8988T (cell line): Measurements from ENCODE around the gene HNMT.
"Not testable (repeated sequence)": the region's sequence is repeated elsewhere in the genome, so short reads cannot be mapped to it uniquely, and the experiment has no call there.

ENCODE experiments used
- DNase-seq: peaks from one replicate; pipeline ENCODE4 v3.0.0; 2011

The HNMT gene

DNA sequence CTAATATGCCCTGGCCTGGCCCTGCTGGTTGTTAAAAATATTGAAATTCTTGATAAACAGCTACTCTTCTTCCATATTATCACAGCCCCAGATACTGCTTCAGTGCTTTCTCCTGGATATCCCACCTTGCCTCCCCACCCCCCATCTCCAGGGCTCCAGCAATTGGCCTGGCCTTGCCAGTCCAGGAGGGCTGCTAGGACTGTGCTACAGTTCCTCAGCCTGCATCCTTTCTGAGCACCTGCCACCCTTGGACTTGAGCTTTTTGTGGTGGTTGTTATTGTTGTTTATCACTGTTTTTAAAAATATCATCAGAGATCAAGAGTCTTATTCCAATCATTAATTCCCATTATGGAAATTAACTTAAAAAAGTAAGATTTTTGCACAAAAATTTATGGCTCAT, 13.5 kb downstream of the HNMT start:
- DNase-seq: no peak

DNA sequence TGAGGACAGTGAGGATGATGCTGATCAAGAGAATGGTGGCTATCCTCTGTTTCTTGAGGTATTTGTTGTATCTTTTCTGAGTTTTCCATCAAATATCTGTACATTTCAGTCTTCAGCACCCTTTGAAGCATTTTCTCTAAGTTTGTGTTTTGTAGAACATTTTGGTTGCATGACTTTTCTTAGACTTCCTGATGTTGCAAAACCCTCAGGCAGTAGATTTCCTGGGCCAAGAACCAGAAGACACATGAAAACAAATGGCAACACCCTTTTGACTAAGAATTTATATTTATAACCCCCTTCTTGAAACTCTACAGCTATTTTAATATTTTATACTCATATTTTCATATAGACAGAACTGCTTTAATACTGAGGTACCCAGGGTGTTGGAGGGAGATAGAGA, 16.2 kb downstream of the HNMT start:
- DNase-seq: no peak

DNA sequence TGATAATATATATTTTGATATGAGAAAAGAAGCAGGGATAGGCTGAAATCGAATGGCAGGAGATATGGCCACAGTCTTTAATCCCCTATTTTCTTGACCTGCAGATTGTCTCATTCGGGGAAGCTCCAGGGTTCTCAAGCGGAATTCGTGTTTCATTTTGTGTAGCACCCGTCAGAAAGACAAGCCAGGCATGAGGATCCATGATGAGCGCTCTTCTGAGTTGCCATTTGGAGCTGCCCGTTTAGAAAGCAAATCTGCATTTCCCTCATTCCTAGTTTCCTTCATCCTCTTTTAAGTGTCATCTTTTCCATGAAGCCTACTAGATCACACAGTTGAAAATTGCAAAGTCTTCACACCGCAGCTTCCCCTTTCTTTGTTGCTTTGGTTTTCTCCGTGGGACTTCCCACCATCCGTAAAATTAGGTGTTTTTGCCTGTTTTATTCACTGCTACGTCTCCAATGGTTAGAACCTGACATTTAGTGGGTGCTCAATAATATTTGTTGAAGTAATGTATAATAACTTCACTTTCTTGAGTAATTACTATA, 16.9 kb downstream of the HNMT start:
- no peak for DNase-seq

DNA sequence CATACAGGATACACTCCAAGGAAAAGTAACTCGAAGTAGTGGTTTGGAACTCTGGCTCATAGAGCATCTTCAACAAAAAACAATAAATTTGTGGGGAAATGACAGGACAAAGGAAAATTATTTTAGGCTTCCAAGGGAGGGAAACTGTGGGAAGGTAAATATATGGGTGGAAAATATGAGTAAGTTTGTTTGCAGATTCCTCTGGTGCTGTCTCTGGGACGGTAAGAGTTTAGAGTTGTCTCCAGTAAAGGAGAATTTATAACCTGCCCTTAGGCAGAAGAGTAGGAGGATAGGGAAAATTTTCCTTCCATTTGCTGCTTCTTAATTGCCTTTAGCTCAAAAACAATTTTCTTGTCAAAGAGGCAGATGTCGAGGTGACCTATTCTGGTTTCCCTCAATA, 19.3 kb downstream of the HNMT start:
- no peak for DNase-seq

DNA sequence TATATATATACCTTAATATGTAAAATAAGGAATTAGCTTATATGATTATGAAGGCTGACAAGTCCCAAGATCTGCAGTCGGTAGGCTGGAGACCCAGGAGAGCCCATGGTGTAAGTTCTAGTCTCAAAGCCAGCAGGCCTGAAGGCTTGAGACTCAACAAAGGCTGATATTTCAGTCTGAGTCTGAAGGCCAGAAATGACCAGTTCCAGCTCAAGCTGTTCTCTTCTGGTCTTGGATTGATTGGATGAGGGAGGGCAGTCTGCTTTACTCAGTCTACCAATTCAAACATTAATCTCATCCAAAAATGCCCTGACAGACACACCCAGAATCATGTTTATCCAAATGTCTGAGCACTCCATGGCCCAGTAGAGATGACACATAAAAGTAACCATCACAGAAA, 22.0 kb downstream of the HNMT start:
- no peak for DNase-seq

DNA sequence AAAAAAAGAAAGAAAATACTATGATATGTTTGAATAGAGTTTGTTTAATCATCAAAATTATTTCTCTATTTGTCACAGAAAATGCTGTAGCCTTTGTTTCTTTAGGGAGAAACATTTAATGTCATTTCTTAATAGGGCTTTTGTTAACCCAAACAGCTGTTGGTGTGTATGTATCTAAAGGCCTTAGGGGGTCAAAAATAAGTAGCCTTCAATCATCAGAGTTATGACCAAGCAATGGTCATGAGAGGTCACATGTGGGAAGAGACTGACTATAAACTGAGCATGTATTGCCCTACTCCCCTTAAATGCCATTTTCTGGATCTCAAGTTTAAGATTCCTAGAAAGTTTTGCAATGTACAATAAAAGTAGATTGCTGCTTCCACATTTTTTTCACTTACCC, 22.7 kb downstream of the HNMT start:
- DNase-seq: no peak

DNA sequence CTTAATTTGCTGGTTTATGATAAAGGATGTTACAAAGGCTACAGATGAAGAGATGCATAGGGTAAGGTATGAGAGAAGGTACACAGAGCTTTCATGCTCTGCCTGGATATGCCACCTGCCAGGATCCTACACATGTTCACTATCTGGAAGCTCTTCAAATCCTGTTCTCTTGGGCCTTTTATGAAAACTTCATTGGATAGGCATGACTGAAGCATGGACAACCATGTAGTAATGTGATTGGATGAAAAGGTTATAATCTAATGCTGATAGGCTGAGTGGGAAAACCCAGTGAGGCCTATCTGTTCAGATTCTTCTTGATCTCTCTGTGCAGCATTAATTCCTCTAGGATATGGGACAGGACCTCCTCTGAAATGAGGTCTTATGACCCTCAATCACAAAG, 26.8 kb downstream of the HNMT start:
- no peak for DNase-seq

DNA sequence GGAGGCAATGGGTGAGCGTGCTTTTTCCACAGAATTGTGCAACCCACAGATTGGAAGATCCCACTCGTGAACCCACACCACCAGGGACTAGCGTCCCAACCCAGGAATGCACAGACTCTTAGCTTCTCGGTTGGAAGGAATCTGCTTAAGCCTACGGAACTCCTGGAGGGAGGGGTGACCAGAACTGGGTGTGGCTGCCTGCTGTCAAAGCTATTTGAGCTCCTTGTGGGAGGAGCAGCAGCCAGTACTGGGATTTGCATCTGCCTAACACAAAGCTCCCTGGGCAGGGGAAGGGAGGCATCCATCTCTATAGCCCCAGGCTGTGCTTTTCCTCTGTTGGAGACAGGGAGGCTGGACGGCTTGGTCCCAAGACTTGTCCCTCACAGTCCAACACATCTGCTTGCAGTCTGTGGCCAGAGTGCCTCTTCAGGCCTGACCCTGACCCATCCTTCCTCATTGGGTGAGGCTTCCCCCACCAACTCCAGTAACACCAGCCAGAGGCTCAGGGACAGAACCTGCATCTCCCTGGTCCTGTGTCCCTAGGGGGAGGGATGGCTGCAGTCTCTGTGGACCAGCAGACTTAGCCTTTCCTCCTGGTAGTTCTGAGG, 27.9 kb downstream of the HNMT start:
- no peak for DNase-seq

DNA sequence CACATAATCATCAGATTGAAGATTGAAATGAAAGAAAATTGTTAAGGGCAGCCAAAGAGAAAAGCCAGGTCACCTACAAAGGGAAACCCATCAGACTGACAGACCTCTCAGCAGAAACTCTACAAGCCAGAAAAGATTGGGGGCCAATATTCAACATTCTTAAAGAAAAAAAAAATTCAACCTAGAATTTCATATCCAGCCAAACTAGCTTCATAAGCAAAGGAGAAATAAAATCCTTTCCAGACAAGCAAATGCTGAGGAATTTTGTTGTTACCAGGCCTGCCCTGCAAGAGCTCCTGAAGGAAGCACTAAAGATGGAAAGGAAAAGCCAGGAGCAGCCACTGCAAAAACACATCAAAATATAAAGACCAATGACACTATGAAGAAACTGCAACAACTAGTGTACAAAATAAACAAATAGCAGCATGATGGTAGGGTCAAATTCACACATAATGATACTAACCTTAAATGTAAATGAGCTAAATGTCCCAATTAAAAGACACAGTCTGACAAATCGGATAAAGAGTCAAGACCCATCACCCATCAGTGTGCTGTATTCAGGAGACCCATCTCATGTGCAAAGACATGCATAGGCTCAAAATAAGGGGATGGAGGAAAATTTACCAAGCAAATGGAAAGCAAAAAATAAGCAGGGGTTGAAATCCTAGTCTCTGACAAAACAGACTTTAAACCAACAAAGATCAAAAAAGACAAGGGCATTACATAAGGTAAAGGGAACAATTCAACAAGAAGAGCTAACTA, 29.6 kb downstream of the HNMT start:
- not testable (repeated sequence) for DNase-seq

DNA sequence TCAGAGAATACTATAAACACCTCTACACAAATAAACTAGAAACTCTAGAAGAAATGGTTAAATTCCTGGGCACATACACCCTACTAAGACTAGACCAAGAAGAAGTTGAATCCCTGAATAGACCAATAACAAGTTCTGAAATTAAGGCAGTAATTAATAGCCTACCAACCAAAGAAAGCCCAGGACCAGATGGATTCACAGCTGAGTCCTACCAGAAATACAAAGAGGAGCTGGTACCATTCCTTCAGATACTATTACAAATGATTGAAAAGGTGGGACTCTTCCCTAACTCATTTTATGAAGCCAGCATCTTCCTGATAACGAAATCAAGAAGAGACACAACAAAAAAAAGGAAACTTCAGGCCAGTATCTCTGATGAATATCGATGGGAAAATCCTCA, 31.1 kb downstream of the HNMT start:
- not testable (repeated sequence) for DNase-seq

DNA sequence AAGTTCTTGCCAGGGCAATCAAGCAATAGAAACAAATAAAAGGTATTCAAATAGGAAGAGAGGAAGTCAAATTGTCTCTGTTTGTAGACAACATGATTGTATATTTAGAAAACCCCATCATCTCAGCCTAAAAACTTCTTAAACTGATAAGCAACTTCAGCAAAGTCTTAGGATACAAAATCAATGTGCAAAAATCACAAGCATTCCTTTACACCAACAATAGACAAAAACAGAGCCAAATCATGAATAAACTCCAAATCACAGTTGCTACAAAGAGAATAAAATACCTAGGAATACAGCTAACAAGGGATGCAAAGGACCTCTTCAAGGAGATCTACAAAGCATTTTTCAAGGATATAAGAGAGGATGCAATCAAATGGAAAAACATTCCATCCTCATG, 31.9 kb downstream of the HNMT start:
- DNase-seq: not testable (repeated sequence)

DNA sequence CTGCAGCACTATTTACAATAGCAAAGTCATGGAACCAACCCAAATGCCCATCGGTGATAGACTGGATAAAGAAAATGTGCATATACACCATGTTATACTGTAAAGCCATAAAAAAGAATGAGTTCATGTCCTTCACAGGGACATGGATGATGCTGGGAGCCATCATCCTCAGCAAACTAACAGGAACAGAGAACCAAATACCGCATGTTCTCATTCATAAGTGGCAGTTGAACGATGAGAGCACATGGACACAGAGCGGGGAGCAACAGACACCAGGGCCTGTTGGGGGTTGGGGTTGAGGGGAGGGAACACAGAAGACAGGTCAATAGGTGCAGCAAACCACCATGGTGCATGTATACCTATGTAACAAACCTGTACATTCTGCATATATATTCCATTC, 33.5 kb downstream of the HNMT start:
- DNase-seq: no peak

DNA sequence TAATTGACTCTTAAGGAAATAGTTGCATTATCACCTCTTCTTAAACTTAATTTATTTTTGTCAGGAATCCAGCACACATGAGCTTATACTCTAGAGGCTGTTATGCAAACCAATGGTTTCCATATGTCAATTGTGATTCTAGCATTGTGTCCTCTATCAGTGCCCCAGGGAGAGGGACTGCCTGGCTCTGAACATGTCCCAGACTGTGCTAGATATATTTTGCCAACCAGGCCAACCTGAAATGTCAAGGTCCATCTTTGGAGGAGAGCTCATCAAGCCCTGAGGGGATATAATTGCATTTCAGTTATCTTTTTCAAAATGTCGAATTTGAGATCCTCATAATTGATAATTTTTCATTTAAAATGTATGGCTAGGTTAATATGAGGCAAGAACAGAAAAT, 34.2 kb downstream of the HNMT start:
- DNase-seq: no peak

DNA sequence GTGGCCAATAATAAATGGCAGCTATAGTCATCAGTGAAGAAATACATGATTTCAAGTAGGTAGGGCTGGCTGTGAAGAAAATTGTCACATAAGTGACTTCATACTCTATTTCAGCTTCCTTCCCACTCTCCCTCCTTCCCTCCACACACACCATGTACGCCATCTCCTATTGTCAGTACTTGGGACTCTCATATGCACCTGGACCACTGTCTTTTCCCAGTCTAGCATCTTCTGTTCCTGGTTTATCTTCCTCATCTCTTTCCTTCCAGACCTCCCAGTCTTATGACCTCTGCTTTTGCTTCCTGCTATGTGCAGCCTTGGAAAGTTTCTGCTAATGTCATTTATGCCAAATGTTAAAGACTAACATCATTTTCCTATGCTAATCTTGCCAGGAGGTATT, 35.0 kb downstream of the HNMT start:
- DNase-seq: no peak

DNA sequence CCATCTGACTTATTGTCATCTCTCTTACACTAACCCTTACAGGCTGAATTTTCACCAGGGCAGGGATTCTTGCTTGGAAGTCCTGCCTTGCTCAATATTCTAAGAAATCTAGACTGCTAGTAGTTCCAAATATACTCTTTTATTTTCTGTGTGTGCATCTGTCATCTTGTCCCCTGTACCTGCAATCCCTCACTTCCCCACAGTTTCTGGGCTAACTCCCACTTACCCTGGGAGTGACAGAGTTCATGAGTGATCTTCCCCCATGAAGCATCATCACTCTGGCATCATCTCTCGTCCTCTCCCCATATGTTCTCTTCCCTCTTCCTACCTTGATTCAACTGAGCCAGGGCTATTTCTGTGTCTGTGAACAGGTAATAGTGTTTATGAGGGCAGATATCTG, 35.7 kb downstream of the HNMT start:
- DNase-seq: no peak

DNA sequence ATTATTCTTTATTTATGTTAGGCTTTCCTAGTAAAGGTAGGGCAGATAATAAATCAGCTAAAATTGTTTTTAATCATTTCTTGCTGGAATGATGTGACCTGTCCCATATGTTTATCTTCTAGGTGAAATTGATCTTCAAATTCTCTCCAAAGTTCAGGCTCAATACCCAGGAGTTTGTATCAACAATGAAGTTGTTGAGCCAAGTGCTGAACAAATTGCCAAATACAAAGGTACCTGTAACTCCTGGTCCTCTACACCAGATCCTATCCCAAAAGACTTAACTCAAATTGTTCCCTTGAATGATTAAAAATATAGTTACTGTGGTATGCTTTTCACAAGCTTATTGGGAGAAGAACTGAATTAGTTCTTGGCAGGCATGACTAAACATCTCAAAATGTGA, 36.5 kb downstream of the HNMT start:
- DNase-seq: no peak

DNA sequence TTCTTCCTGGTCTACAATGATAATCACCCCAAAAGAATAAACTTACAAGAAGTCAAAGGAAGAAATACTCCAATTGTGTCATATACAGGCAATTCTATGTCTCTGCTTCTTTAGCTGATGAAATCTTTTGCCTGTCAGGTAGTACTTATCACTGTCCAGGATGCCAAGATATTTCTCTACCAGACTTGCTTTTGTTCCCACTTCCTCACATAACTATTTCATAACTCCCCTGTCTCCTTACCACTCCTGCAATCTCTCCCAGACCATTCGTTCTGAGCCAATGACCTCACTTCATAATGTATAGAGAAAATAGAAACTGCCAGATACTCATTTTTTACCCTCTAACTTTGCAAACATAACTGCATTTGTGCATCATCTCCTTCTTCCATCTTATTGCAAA, 39.1 kb downstream of the HNMT start:
- no peak for DNase-seq

DNA sequence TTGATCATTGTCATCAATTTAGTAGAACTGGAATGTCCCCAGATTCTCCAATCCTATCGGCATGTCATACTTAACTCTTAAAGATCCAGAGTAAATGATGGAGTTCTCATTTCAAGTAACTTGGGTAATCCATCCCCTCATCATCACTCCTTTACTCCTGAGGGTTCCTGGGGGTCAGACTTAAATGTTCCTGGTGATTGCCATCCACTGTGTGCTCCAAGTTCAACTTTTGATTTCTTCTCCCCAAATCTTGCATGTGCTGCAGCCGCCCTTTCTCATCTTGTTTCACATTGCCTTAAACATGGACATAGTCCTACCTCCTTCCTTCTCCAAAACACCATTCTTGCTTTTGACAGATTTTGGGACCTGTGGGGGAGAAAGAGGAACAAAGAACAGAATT, 43.2 kb downstream of the HNMT start:
- no peak for DNase-seq

DNA sequence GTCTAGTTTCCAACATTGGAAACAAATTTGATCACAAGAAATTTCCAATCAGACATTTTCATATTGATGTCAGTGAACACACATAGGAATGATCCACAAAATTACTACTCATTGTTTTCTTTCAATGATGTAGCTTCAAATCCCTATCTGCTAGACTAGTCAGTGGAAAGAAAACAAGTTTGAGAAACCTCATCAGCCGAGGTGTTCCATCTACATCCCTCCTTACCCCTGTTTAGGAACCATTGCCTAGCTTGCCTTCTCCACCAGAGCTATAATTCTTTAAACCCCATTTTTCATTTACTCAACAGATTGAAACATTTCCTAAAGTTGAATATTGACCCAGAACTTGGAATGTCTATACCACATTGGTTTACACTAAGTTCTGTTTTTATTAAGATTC, 45.3 kb downstream of the HNMT start:
- no peak for DNase-seq

DNA sequence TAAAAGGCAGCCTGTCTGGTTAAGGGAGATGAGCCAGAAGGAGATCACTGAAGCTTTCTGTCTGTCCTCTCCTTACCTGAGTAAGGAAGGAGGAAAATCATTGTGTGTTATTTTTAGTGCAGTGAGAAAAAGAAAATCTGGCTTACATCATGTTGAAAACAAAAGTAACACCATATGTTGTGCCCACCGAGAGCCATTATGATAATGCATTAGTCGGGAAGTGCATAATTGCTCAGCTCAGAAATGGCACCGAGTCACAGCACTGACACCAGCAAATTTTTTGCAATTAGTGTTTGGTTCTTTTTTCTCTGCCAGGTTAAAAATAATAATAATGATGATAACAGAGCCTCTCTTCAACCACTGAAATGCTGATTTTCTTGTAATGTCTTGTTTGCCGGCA, 46.6 kb downstream of the HNMT start:
- DNase-seq: no peak

DNA sequence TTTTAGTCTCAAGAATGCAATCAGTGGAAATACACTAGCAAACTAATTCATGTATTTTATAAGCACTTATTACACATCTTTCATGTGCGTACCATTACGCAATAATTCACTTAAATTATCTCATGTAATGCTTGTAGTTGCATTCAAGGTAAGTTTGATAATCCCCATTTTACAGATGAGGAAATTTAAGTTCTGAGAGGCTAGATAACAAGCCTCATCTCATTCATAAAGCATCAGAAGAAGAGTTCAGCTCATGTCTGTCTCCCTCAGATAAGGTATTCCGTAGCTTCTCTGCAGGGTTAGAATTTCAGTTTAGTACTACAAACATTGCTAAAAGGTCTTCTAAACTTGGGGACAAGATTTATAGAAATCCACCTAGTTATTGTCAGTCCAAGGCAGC, 47.8 kb downstream of the HNMT start:
- DNase-seq: no peak

DNA sequence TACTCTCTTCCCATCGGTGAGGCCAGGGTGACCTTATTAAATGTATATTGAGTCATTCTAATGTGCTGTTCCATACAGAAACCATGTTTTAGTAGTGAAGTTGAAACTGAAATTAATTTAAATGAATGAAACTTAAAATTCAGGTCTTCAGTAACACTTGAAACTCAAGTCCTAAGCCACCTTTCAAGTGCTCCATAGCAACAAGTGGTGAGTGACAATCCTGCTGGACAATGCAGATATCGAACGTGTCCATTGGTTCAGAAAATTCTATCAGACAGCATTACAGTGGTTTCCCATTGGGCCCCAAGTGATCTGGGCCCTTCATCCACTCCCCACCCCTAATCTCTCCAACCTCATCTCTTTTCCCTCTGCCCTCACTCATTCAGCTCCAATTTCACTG, 48.7 kb downstream of the HNMT start:
- DNase-seq: no peak

DNA sequence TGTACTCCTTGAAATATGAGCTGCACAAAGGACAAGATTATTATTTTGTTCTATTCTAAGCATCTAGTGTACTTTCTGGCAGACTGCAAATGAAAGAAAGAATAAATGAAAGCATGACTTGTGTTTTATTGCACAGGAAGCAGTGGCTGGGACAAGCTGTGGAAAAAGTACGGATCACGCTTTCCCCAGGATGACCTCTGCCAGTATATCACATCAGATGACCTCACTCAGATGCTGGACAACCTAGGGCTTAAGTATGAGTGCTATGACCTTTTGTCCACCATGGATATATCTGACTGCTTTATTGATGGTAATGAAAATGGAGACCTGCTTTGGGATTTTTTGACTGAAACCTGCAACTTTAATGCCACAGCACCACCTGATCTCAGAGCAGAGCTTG, 49.4 kb downstream of the HNMT start:
- no peak for DNase-seq

DNA sequence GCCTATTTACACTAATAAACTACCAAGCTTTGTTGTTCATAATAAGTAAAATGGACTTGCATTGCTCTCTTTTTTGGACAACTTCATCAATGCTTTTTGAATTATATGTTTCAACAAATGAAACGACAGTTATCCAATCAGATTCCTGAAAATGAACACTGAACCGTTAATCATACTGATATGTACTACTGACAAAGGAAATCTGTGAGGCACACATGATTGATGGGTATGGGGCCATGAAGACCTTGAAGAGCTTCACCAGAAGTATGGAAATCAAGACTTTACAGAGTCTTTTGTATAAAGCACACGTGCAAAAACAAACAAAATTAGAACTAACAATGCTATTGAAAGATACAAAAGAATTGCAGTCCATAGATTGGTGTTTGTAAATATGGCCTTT, 51.2 kb downstream of the HNMT start:
- DNase-seq: no peak
